Activated CD8-positive, alpha-beta T cell treated with anti-CD3 and anti-CD28 coated beads for 36 hours (primary cell): ENCODE results near the gene MTOR. TPM values are rescaled to one million over a fixed set of nuclear protein-coding genes. Genes with fewer than 3 reads are reported as not detected.

ENCODE experiments used
- ATAC-seq: fragments of 200-7000 bp; cut with Tn5 transposase; one replicate; pipeline ENCODE4 v1.10.0; 2021; ENCODE audit warnings: mild to moderate bottlenecking, moderate library complexity
- CTCF ChIA-PET: fragments of 350-600 bp; sonication (Branson Sonifier 250); formaldehyde crosslinking; loops from one replicate; lab custom pipeline; 2021; ENCODE audit warnings: antibody characterized with exemption; lab: Charles Lee
- POLR2A ChIA-PET: fragments of 350-600 bp; sonication (Branson Sonifier 250); formaldehyde crosslinking; loops from one replicate; lab custom pipeline; 2021; ENCODE audit warnings: antibody characterized with exemption; lab: Charles Lee
- DNase-seq: peaks from one replicate; pipeline ENCODE4 v3.0.0-alpha.2; 2020
- H3K27ac Mint-ChIP-seq: one replicate; pipeline ENCODE4 v1.8.0; 2021; ENCODE audit warnings: mild to moderate bottlenecking, mixed read lengths
- H3K27me3 Mint-ChIP-seq: one replicate; pipeline ENCODE4 v1.8.0; 2021; ENCODE audit warnings: mixed read lengths
- H3K36me3 Mint-ChIP-seq: one replicate; pipeline ENCODE4 v1.8.0; 2021; ENCODE audit warnings: low read depth, mixed read lengths
- H3K4me1 Mint-ChIP-seq: one replicate; pipeline ENCODE4 v1.8.0; 2021; ENCODE audit warnings: low read depth, mixed read lengths
- H3K4me3 Mint-ChIP-seq: one replicate; pipeline ENCODE4 v1.8.0; 2021; ENCODE audit warnings: mild to moderate bottlenecking, moderate library complexity, mixed read lengths
- H3K9me3 Mint-ChIP-seq: one replicate; pipeline ENCODE4 v1.8.0; 2021; ENCODE audit warnings: mixed read lengths
- intact Hi-C: fragments of 100-400 bp; cut with micrococcal nuclease; formaldehyde crosslinking; loops from one replicate; pipeline ENCODE4 v1.10.0; 2022
- total RNA-seq, 2 experiments: library from RNA; stranded (reverse); gene quantifications; one replicate each; pipeline ENCODE4 v1.2.3, GENCODE V29; 2021
- TF ChIP-seq, protein P1 (sequence below): fragments of 200-600 bp; IDR thresholded peaks from one replicate; pipeline ENCODE4 v1.8.0; 2022; ENCODE audit warnings: antibody characterized with exemption, mild to moderate bottlenecking

Gene MTOR
- total RNA-seq, 2 experiments from 2014 or later: 34.7 to 36.8 TPM

DNA sequence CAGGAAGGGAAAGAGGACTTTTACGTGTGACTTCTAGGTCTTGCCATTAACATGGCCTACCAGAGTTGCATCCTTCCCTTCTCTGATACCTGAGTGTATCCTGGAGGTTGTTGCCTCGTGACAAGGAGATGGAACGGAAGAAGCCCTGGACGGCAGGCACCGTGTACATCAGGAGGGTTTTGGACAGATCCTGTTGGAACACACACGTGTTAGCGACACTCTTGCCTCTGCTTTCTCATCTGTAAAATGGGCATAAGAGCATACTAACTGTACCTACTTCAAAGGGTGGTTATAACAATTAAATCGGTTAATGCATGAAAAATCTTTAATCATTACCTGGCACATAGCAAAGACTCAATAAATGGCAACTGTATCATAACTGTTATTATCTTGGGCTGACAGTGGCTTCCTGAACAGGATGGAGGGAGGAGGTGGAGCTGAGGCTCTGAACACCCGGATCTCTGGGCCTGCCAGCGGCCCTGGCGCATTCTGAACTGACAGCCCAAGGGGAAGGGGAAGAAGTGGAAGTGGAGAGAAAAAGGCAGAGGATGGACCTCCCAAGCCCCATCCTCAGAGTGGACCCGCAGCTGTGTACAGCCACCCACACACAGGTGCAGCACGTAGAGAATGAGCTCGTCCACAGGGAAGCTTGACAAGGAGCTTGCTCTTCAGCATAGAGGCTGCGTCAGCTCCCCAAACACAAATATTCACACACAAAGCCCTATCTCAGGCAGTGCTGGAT, 132.5 kb downstream of the MTOR start:
- Mint-ChIP-seq H3K27ac (no peak overlapping the region), H3K27me3 (no peaks in the 10 kb centered on the region), H3K4me3 (no peak overlapping the region), H3K4me1 (peaks cover 8% of the 10 kb centered on the region), H3K9me3 (no peaks in the 10 kb centered on the region), H3K36me3 (peaks cover 47% of the 10 kb centered on the region)
- TF ChIP-seq, protein P1, sequence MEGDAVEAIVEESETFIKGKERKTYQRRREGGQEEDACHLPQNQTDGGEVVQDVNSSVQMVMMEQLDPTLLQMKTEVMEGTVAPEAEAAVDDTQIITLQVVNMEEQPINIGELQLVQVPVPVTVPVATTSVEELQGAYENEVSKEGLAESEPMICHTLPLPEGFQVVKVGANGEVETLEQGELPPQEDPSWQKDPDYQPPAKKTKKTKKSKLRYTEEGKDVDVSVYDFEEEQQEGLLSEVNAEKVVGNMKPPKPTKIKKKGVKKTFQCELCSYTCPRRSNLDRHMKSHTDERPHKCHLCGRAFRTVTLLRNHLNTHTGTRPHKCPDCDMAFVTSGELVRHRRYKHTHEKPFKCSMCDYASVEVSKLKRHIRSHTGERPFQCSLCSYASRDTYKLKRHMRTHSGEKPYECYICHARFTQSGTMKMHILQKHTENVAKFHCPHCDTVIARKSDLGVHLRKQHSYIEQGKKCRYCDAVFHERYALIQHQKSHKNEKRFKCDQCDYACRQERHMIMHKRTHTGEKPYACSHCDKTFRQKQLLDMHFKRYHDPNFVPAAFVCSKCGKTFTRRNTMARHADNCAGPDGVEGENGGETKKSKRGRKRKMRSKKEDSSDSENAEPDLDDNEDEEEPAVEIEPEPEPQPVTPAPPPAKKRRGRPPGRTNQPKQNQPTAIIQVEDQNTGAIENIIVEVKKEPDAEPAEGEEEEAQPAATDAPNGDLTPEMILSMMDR: no peak
- POLR2A ChIA-PET: no interaction called here
- no peak for ATAC-seq
- no peak for DNase-seq
- CTCF ChIA-PET: interaction anchor here (0.5 kb wide), 1 partner anchor 32 kb away, joined by 4 read pairs; no protein-coding TSS in a partner anchor
- intact Hi-C loops: no loop called here

DNA sequence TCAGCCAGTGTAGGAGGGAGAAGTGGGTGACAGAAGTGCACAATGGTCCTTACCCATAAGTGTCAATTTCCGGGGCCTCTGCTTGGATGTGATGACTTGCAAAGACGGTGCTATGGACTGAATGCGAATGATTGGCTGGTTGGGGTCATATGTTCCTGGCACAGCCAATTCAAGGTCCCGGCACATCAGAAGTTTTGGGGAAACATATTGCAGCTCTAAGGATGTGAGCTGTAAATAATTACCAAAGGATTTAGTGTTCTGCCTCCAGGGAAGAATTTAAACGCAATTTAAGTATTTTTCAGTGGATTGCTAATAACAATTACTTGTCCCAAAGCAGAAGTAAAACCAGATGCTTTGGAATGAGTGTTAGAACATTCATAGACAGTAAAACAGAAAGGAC, 135.8 kb downstream of the MTOR start:
- intact Hi-C loops: no loop called here
- ChIA-PET CTCF (interaction anchor here (1.1 kb wide), 1 partner anchor 519 kb away, joined by 3 read pairs; no protein-coding TSS in a partner anchor), POLR2A (interaction anchor here (0.6 to 0.8 kb wide), 2 partner anchors 25 to 58 kb away, joined by 3 to 4 read pairs; no protein-coding TSS in a partner anchor)
- no peaks in the 10 kb centered on the region for H3K27me3 Mint-ChIP-seq
- no peak for ATAC-seq
- H3K9me3 Mint-ChIP-seq: no peaks in the 10 kb centered on the region
- TF ChIP-seq, protein P1: no peak
- no peak for DNase-seq
- peak overlapping the region; percentile 13 for H3K27ac Mint-ChIP-seq
- peaks cover 47% of the 10 kb centered on the region for H3K36me3 Mint-ChIP-seq
- peaks cover 8% of the 10 kb centered on the region for H3K4me1 Mint-ChIP-seq
- no peak overlapping the region for H3K4me3 Mint-ChIP-seq

DNA sequence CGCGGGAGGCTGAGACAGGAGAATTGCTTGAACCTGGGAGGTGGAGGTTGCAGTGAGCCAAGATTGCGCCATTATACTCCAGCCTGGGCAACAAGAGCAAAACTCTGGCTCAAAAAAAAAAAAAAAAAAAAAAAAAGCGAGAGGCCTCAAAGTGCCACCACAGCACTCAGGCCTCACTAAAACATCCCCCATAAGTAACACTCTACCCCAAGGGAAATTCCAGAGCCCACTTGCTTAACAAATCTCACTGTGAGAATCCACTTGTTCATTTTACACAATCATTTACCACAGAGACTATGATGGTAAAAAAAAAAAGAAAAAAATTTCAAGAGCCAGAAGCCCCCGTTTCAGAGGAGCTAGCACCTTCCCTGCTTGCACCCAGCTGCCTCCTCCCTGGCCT, 136.4 kb downstream of the MTOR start:
- CTCF ChIA-PET: interaction anchor here (1.1 kb wide), 1 partner anchor 88 kb away, joined by 5 read pairs; no protein-coding TSS in a partner anchor
- H3K36me3 Mint-ChIP-seq: peaks cover 48% of the 10 kb centered on the region
- no peak overlapping the region for H3K4me3 Mint-ChIP-seq
- POLR2A ChIA-PET: interaction anchor here (0.6 kb wide), 1 partner anchor 127 kb away, joined by 3 read pairs; no protein-coding TSS in a partner anchor
- intact Hi-C loops: no loop called here
- no peaks in the 10 kb centered on the region for H3K27me3 Mint-ChIP-seq
- H3K27ac Mint-ChIP-seq: peak overlapping the region; percentile 13
- TF ChIP-seq, protein P1: no peak
- ATAC-seq: peak; percentile 24
- peaks cover 8% of the 10 kb centered on the region for H3K4me1 Mint-ChIP-seq
- DNase-seq: no peak
- H3K9me3 Mint-ChIP-seq: no peaks in the 10 kb centered on the region

DNA sequence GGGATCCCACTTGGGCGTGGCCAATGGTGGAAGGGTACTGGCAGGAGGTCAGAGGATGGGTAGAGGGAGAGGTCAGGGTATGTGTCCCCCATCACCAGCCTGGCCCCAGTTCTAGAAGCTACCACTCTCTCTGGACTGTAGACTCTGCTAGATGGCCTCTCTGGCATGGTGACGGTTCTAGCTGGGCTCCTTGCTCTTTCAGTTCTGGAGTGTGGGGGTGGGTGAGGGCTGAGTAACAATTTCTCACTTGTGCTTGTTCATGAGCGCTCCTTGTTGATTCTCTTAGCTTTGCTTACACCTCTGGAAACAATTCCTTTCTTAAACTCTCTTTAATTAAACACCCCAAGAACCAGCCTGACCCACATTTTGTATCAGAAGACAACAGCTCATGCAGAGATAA, 137.4 kb downstream of the MTOR start:
- POLR2A ChIA-PET: interaction anchor here (0.7 to 1.3 kb wide), 2 partner anchors 22 to 136 kb away, joined by 3 to 4 read pairs; no protein-coding TSS in a partner anchor
- Mint-ChIP-seq H3K36me3 (peaks cover 43% of the 10 kb centered on the region), H3K27me3 (no peaks in the 10 kb centered on the region), H3K4me3 (no peak overlapping the region), H3K27ac (peak overlapping the region; percentile 56), H3K4me1 (peaks cover 8% of the 10 kb centered on the region), H3K9me3 (no peaks in the 10 kb centered on the region)
- ATAC-seq: no peak
- intact Hi-C loops: no loop called here
- TF ChIP-seq, protein P1: no peak
- CTCF ChIA-PET: interaction anchor here (1.1 kb wide), 1 partner anchor 87 kb away, joined by 5 read pairs; no protein-coding TSS in a partner anchor
- no peak for DNase-seq

GRCh38 chr1:11116318-11116717, 146.0 kb downstream of the MTOR start:
- Mint-ChIP-seq H3K36me3 (peaks cover 32% of the 10 kb centered on the region), H3K9me3 (no peaks in the 10 kb centered on the region), H3K4me1 (no peaks in the 10 kb centered on the region), H3K27me3 (no peaks in the 10 kb centered on the region), H3K4me3 (no peak overlapping the region), H3K27ac (no peak overlapping the region)
- ChIA-PET CTCF (interaction anchor here (1.1 kb wide), 1 partner anchor 79 kb away, joined by 5 read pairs; no protein-coding TSS in a partner anchor), POLR2A (no interaction called here)
- no peak for DNase-seq
- intact Hi-C loops: no loop called here
- TF ChIP-seq, protein P1: no peak
- no peak for ATAC-seq
